Common myeloid progenitor, CD34-positive (primary cell): ENCODE data around the gene PRTFDC1.
A peak's percentile ranks its signal among the peaks of the same experiment; 100 is the strongest.
"Not testable (repeated sequence)": the region's sequence is repeated elsewhere in the genome, so short reads cannot be mapped to it uniquely, and the experiment has no call there.

Source experiments
- CTCF ChIA-PET: fragments of 350-600 bp; sonication (Branson Sonifier 250); formaldehyde crosslinking; loops from one replicate; lab custom pipeline; 2021; ENCODE audit warnings: antibody characterized with exemption; lab: Charles Lee
- POLR2A ChIA-PET: fragments of 350-600 bp; sonication (Branson Sonifier 250); formaldehyde crosslinking; loops from one replicate; lab custom pipeline; 2021; ENCODE audit warnings: antibody characterized with exemption; lab: Charles Lee
- DNase-seq, 3 donors: peaks; one replicate each; pipeline versions ENCODE4 v3.0.0 to v3.0.0-alpha.2; 2013
- H3K27ac ChIP-seq, 2 experiments: 1 replicate in 1 of 2; 2 replicates in 1 of 2; pipeline ENCODE4 v1.7.0; 2013; ENCODE audit warnings: inconsistent platforms in 2 of 2, low read length in 2 of 2, mild to moderate bottlenecking in 2 of 2, low read depth in 1 of 2, moderate library complexity in 1 of 2; ENCODE audit not compliant: severe bottlenecking in 2 of 2, insufficient read depth in 1 of 2, poor library complexity in 1 of 2
- H3K27me3 ChIP-seq, 5 experiments: replicated peaks in 2 of 5; 1 replicate in 3 of 5; 2 replicates in 2 of 5; pipeline versions ENCODE4 v1.6.1 to v1.7.0; 2013; ENCODE audit warnings: low read length in 4 of 5, mild to moderate bottlenecking in 2 of 5, moderate library complexity in 2 of 5, inconsistent platforms in 1 of 5; ENCODE audit not compliant: insufficient read depth in 5 of 5, control insufficient read depth in 4 of 5
- H3K36me3 ChIP-seq, 4 experiments: 1 replicate in 2 of 4; 2 replicates in 2 of 4; pipeline versions ENCODE4 v1.6.1 to v1.7.0; 2013; ENCODE audit warnings: low read length in 3 of 4, control low read depth in 1 of 4, mild to moderate bottlenecking in 1 of 4; ENCODE audit not compliant: control insufficient read depth in 4 of 4, insufficient read depth in 4 of 4
- H3K4me1 ChIP-seq, 4 experiments: 1 replicate in 3 of 4; 2 replicates in 1 of 4; pipeline versions ENCODE4 v1.6.1 to v1.7.1; 2013; ENCODE audit warnings: low read length in 3 of 4, mild to moderate bottlenecking in 3 of 4, control low read depth in 1 of 4, inconsistent platforms in 1 of 4, moderate library complexity in 1 of 4; ENCODE audit not compliant: control insufficient read depth in 4 of 4, insufficient read depth in 4 of 4; ENCODE audit errors: control extremely low read depth in 1 of 4
- H3K4me3 ChIP-seq, 7 experiments: 1 replicate in 4 of 7; 2 replicates in 3 of 7; pipeline versions ENCODE4 v1.5.1 to v1.7.0; 2013; ENCODE audit warnings: mild to moderate bottlenecking in 7 of 7, low read length in 6 of 7, moderate library complexity in 6 of 7, inconsistent platforms in 2 of 7, low read depth in 2 of 7, control low read depth in 1 of 7; ENCODE audit not compliant: insufficient read depth in 4 of 7, control insufficient read depth in 1 of 7; ENCODE audit errors: extremely low read depth in 1 of 7
- H3K9me3 ChIP-seq, 5 experiments: 1 replicate in 4 of 5; 2 replicates in 1 of 5; pipeline versions ENCODE4 v1.6.1 to v1.7.1; 2013; ENCODE audit warnings: low read length in 4 of 5, mild to moderate bottlenecking in 2 of 5, inconsistent platforms in 1 of 5, low read depth in 1 of 5, moderate library complexity in 1 of 5; ENCODE audit not compliant: control insufficient read depth in 4 of 5, insufficient read depth in 2 of 5; ENCODE audit errors: control extremely low read depth in 1 of 5
- WGBS: methylation state at CpG from one replicate; pipeline ENCODE4 v1.1.5; 2013; ENCODE audit not compliant: insufficient coverage; 5-methylcytosine and 5-hydroxymethylcytosine counted together

Gene PRTFDC1

GRCh38 chr10:24958721-24959381 lies 6.4 kb upstream of the PRTFDC1 start:
- Histone ChIP-seq H3K27ac (peak overlapping the region in 1 of 2 experiments; percentile 25), H3K9me3 (no peaks in the 10 kb centered on the region), H3K4me3 (no peak overlapping the region), H3K4me1 (no peaks in the 10 kb centered on the region), H3K36me3 (no peaks in the 10 kb centered on the region), H3K27me3 (no peaks in the 10 kb centered on the region)
- no peak for DNase-seq
- CTCF ChIA-PET, result interaction anchor here (0.7 to 1.1 kb wide), 4 partner anchors 10 to 324 kb away, joined by 3 to 4 read pairs (median 3); no protein-coding TSS in a partner anchor
- POLR2A ChIA-PET, result interaction anchor here (0.6 kb wide), 1 partner anchor 1434 kb away, joined by 3 read pairs; no protein-coding TSS in a partner anchor
- WGBS, result 74% methylated on average over 4 of the region's 5 CpGs

- Histone ChIP-seq H3K36me3 (no peaks in the 10 kb centered on the region), H3K4me1 (peaks cover 0 to 4% (median under 1%) of the 10 kb centered on the region in 4 experiments), H3K27ac (no peak overlapping the region), H3K4me3 (no peak overlapping the region), H3K27me3 (no peaks in the 10 kb centered on the region), H3K9me3 (no peaks in the 10 kb centered on the region)
- ChIA-PET CTCF (interaction anchor here (1.1 kb wide), 1 partner anchor 232 kb away, joined by 3 read pairs; no protein-coding TSS in a partner anchor), POLR2A (interaction anchor here (0.6 kb wide), 1 partner anchor 1435 kb away, joined by 3 read pairs; no protein-coding TSS in a partner anchor)
- WGBS, result no CpG with 5 or more reads among the region's 4 CpGs
- no peak for DNase-seq
Measured at GRCh38 chr10:24958091-24958720, 5.8 kb upstream of the PRTFDC1 start.

GRCh38 chr10:24957624-24958051 lies 5.2 kb upstream of the PRTFDC1 start:
- DNase-seq, H3K4me1 ChIP-seq, H3K27me3 ChIP-seq, H3K36me3 ChIP-seq, H3K9me3 ChIP-seq, H3K27ac ChIP-seq, H3K4me3 ChIP-seq, POLR2A ChIA-PET, CTCF ChIA-PET: not testable (repeated sequence)
- WGBS, result 95% methylated on average over 4 of the region's 6 CpGs

GRCh38 chr10:24953675-24954074 lies 1.3 kb upstream of the PRTFDC1 start:
- Histone ChIP-seq H3K36me3 (no peaks in the 10 kb centered on the region), H3K27me3 (no peaks in the 10 kb centered on the region), H3K4me3 (no peak overlapping the region), H3K4me1 (peaks cover 0 to 18% (median 10%) of the 10 kb centered on the region in 4 experiments), H3K9me3 (no peaks in the 10 kb centered on the region), H3K27ac (no peak overlapping the region)
- 99% methylated on average over 8 of the region's 11 CpGs for WGBS
- CTCF ChIA-PET, result interaction anchor here (1.0 to 3.0 kb wide), 2 partner anchors 9 to 96 kb away, joined by 3 to 14 read pairs; no protein-coding TSS in a partner anchor
- POLR2A ChIA-PET, result interaction anchor here (0.6 kb wide), 1 partner anchor 230 kb away, joined by 4 read pairs; no protein-coding TSS in a partner anchor
- DNase-seq, result no peak

- H3K4me1 ChIP-seq, result peaks cover 0 to 18% (median 10%) of the 10 kb centered on the region in 4 experiments
- WGBS, result 17% methylated on average over 30 of the region's 53 CpGs
- H3K36me3 ChIP-seq, result no peaks in the 10 kb centered on the region
- CTCF ChIA-PET, result interaction anchor here (1.0 to 3.0 kb wide), 5 partner anchors 10 to 230 kb away, joined by 3 to 14 read pairs (median 5); partner anchors contain the start of gene ARHGAP21
- DNase-seq, result peak; percentile 42 to 65 (median 55)
- H3K27me3 ChIP-seq, result no peaks in the 10 kb centered on the region
- H3K27ac ChIP-seq, result peak overlapping the region in 1 of 2 experiments; percentile 71
- no peaks in the 10 kb centered on the region for H3K9me3 ChIP-seq
- POLR2A ChIA-PET, result interaction anchor here (0.6 kb wide), 1 partner anchor 230 kb away, joined by 4 read pairs; no protein-coding TSS in a partner anchor
- H3K4me3 ChIP-seq, result peak overlapping the region; percentile 48 to 86 (median 65)
Measured at GRCh38 chr10:24952707-24953645, 570 bp upstream of the PRTFDC1 start.

GRCh38 chr10:24951201-24952142 lies 934 bp downstream of the PRTFDC1 start:
- POLR2A ChIA-PET, result no interaction called here
- no peaks in the 10 kb centered on the region for H3K36me3 ChIP-seq
- no peaks in the 10 kb centered on the region for H3K9me3 ChIP-seq
- H3K4me1 ChIP-seq, result peaks cover 0 to 18% (median 10%) of the 10 kb centered on the region in 4 experiments
- H3K4me3 ChIP-seq, result peak overlapping the region; percentile 48 to 86 (median 65)
- H3K27me3 ChIP-seq, result no peaks in the 10 kb centered on the region
- DNase-seq, result peak in 1 of 3 donors; percentile 32
- WGBS, result 42% methylated on average over 9 of the region's 10 CpGs
- CTCF ChIA-PET, result interaction anchor here (0.8 to 3.0 kb wide), 8 partner anchors 11 to 310 kb away, joined by 3 to 14 read pairs (median 4); partner anchors contain the start of gene ARHGAP21
- peak overlapping the region; percentile 25 to 71 for H3K27ac ChIP-seq
